Measurements from ENCODE around the gene DUSP5. TPM values are rescaled to one million over a fixed set of nuclear protein-coding genes. Genes with fewer than 3 reads are reported as not detected.

DUSP5 gene
- total RNA-seq, 1 donor = 10.1 TPM

DNA sequence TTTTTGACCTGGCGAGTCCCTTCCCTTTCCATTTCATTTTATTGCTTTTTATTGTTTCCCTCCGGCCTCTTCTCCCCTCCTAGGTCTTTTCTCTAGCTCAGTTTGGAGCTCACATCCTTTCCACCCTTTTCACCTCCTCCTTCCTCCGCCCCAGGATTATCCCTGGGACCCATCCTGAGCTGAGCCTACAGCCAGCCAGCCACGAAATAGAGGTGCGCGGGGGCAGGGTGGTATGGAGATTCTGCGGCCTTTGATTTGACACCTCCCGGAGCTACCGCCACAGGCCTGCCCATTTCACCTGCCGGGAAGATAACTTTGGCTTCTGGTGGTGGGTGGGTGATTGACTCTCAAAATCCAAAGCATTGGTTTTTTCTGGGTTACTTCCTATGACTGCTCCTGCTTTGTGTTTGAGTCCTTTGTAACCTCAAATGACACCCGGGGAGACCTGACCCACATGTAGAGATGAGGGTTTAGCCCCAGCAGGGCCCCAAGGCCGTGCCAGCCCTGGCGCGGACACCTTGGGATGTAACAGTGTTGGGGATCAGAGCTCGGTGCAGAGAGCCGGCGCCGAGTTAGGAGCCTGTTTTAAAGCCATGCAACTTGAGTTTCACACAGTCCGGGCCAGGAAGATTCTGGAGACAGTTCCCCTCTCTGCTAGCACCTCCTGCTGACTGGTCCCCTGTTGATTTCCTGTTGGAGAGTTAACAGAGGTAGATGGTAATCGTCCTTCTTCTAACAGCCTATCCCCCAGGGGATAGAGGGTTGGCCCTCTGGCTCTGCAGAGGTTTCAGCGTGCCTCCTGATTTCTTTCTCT is 1.5 kb downstream of the DUSP5 start:
- H3K27me3 ChIP-seq (ENCODE audit: insufficient read depth, low read length) = no peaks in the 10 kb centered on the region
- H3K4me3 ChIP-seq (ENCODE audit: insufficient read depth, low read length) = peak overlapping the region; percentile 86
- no peaks in the 10 kb centered on the region for H3K9me3 ChIP-seq (ENCODE audit: low read depth, low read length)
- peaks cover 89% of the 10 kb centered on the region for H3K79me2 ChIP-seq (ENCODE audit: insufficient read depth, low read length)
- peak; percentile 78 for DNase-seq (ENCODE audit: insufficient read length, low spot score, missing footprints)
- peaks cover 23% of the 10 kb centered on the region for H4K20me1 ChIP-seq (ENCODE audit: insufficient read depth, low read length)
- H3K27ac ChIP-seq (ENCODE audit: low read depth, low read length) = peak overlapping the region; percentile 78
- H3K4me2 ChIP-seq (ENCODE audit: insufficient read depth, low read length) = peak overlapping the region; percentile 83
- no peak overlapping the region for H2AFZ ChIP-seq (ENCODE audit: low read length)
- H3K36me3 ChIP-seq (ENCODE audit: insufficient read depth, low read length) = no peaks in the 10 kb centered on the region
- TF ChIP-seq CTCF (IDR thresholded peaks at IDR 0.05; ENCODE audit: extremely low read depth, low read depth, low read length) = peak; percentile 31
- peaks cover 72% of the 10 kb centered on the region for H3K4me1 ChIP-seq (ENCODE audit: insufficient read depth, low read length)

- Histone ChIP-seq H2AFZ (ENCODE audit: low read length) (no peak overlapping the region), H3K27me3 (ENCODE audit: insufficient read depth, low read length) (no peaks in the 10 kb centered on the region), H3K36me3 (ENCODE audit: insufficient read depth, low read length) (peaks cover 5% of the 10 kb centered on the region), H4K20me1 (ENCODE audit: insufficient read depth, low read length) (peaks cover 20% of the 10 kb centered on the region), H3K4me3 (ENCODE audit: insufficient read depth, low read length) (peak overlapping the region; percentile 86), H3K27ac (ENCODE audit: low read depth, low read length) (peak overlapping the region; percentile 78), H3K4me1 (ENCODE audit: insufficient read depth, low read length) (peaks cover 74% of the 10 kb centered on the region), H3K4me2 (ENCODE audit: insufficient read depth, low read length) (peak overlapping the region; percentile 83), H3K9me3 (ENCODE audit: low read depth, low read length) (no peaks in the 10 kb centered on the region), H3K79me2 (ENCODE audit: insufficient read depth, low read length) (peaks cover 89% of the 10 kb centered on the region)
- DNase-seq (ENCODE audit: insufficient read length, low spot score, missing footprints) = no peak
- no peak for TF ChIP-seq CTCF (IDR thresholded peaks at IDR 0.05; ENCODE audit: extremely low read depth, low read depth, low read length)
Measured at GRCh38 chr10:110499796-110500514, 2.2 kb downstream of the DUSP5 start.

DNA sequence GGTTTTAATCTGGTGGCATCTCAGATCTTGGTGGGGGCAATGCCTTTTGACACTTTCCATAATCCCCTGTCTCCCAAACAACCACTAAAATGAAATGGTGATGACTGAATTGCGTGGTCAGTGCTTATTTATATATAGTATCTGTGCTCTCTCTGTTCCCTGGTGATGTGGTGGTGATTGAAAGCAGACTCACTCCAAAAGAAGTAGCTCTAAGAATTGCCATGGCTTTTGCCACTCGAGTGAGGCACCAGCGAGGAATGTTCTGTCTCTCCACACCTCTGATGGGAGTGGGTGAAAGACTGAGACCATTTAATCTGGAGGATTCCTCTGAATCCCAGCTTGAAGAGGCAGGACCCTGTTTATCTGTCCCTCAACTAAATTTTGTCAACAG is 2.8 kb downstream of the DUSP5 start:
- Histone ChIP-seq H3K79me2 (ENCODE audit: insufficient read depth, low read length) (peaks cover 93% of the 10 kb centered on the region), H3K27me3 (ENCODE audit: insufficient read depth, low read length) (no peaks in the 10 kb centered on the region), H3K4me1 (ENCODE audit: insufficient read depth, low read length) (peaks cover 74% of the 10 kb centered on the region), H3K27ac (ENCODE audit: low read depth, low read length) (peak overlapping the region; percentile 78), H3K4me3 (ENCODE audit: insufficient read depth, low read length) (peak overlapping the region; percentile 86), H2AFZ (ENCODE audit: low read length) (no peak overlapping the region), H3K36me3 (ENCODE audit: insufficient read depth, low read length) (peaks cover 10% of the 10 kb centered on the region), H3K4me2 (ENCODE audit: insufficient read depth, low read length) (peak overlapping the region; percentile 83), H3K9me3 (ENCODE audit: low read depth, low read length) (no peaks in the 10 kb centered on the region), H4K20me1 (ENCODE audit: insufficient read depth, low read length) (peaks cover 20% of the 10 kb centered on the region)
- DNase-seq (ENCODE audit: insufficient read length, low spot score, missing footprints) = peak; percentile 96
- no peak for TF ChIP-seq CTCF (IDR thresholded peaks at IDR 0.05; ENCODE audit: extremely low read depth, low read depth, low read length)

Measured in osteoblast (primary cell).